WI38 (cell line): ENCODE results near the gene ZNF474.

ENCODE experiments used
- H3K4me3 ChIP-seq: 2 replicates; pipeline ENCODE4 v1.5.1; 2011; ENCODE audit warnings: low read depth, mild to moderate bottlenecking, control low read depth, low read length
- TF ChIP-seq, protein P1 (sequence below): IDR thresholded peaks from 2 replicates; pipeline ENCODE4 v1.5.1; 2012; ENCODE audit warnings: low read depth, mild to moderate bottlenecking, control low read depth, low read length

Gene ZNF474

DNA sequence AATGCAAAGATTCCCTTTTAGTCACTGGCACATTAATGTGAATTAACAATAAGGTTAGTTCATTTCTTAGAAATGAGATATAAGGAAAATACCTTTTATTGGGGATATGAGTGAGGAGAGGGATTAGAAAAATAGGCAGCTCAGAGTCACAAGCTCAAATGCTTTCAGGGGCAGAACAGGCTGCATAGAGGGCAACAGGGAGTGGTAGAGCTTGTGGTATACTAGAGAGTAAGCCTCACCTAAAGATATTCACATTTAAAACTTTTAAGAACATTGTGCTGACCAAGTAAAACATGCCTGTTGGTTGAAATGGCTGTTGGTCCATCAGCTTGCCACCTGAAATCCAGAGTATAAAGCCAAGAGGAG is 34.7 kb downstream of the ZNF474 start:
- no peak overlapping the region for H3K4me3 ChIP-seq
- TF ChIP-seq, protein P1, sequence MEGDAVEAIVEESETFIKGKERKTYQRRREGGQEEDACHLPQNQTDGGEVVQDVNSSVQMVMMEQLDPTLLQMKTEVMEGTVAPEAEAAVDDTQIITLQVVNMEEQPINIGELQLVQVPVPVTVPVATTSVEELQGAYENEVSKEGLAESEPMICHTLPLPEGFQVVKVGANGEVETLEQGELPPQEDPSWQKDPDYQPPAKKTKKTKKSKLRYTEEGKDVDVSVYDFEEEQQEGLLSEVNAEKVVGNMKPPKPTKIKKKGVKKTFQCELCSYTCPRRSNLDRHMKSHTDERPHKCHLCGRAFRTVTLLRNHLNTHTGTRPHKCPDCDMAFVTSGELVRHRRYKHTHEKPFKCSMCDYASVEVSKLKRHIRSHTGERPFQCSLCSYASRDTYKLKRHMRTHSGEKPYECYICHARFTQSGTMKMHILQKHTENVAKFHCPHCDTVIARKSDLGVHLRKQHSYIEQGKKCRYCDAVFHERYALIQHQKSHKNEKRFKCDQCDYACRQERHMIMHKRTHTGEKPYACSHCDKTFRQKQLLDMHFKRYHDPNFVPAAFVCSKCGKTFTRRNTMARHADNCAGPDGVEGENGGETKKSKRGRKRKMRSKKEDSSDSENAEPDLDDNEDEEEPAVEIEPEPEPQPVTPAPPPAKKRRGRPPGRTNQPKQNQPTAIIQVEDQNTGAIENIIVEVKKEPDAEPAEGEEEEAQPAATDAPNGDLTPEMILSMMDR = no peak

DNA sequence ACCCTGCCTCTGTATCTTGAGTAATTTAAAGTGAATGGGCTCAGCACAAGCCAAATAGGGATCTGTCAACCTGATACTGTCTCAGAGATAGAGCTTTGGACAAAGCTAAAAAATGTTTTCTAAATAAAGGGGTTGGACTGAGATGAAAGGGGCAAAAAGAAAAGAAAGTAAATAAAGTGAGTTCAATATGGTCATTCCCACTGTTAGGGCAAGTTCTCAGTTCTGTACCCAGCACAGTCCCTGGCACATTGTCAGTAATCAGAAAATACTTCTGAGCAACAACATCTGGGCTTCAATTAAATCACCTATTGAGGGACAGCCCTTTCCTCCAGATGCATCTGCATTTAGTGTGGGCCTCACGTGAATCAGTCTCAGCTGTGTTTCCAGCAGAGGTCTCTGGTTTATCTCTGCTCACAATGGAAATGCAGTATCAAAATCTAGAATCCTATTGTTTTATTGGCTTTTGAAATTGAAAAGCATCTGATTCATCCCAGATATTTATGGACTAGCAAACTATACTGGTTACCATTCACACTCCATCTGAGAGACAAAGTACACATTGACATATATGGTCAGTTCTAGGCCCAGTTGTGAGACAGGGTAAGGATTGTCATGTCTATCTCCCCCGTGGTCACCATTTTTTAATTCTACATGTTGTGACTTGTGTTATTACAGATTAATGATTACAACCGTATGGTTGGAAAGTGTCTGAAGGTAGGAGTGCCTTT is 35.6 kb downstream of the ZNF474 start:
- TF ChIP-seq, protein P1 = no peak
- no peak overlapping the region for H3K4me3 ChIP-seq

DNA sequence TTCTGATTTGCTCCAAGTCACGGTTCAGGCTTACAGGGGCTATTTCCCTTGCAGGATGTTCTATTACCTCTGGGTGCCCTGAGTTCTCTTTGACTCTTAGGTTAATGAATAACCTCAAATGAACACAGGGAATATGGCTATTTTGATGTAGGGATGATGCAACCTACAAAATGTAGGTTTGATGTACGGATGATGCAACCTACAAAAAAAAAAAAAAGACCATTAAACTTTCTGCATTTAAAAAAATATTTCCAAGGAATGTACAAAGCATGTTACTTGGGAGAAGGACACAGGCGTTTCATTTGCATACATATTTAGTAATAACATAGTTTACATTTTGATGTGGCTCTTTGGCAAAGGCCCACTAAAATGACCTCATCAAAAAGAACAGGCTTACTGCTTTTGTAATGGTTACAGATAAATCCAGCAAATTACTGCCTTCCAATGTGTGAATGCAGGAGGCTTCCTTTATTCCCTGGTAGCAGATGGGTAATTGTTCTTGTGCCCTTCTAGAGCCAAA is 36.3 kb downstream of the ZNF474 start:
- TF ChIP-seq, protein P1 = no peak
- H3K4me3 ChIP-seq = no peak overlapping the region

DNA sequence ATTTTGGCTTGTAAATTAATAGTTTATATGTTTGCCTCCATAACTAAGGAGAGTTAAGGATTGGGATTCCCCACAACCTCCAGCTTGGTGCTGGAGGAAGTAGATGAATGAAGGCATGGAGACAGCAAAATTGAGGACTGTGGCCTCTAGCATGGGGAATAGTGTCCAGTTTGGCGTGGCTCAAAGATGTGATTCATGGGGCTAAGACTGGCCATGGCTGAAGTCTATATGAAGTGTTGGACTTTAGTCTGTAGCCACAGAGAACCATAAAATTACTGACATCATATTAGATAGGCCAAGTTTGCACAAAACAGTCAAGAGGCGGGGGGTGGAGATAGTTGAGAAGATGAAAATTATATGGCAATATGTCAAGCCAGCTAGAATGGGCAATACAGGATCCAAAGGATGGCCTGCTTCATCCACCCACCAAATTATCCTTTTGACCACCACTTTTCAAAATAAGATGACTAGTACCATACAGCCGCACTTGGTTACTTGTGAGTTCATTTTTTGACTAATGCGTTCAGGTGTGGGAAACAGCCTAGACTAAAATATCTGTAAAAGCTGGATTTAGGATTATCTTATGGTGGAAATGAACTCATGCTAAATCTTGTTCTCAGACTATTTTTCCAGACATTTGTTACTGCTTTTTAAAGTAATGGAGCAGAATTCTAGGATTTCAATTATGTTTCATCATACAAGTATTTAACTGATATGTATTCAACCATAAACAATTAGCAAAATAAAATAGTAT is 40.2 kb downstream of the ZNF474 start:
- TF ChIP-seq, protein P1 = no peak
- no peak overlapping the region for H3K4me3 ChIP-seq

DNA sequence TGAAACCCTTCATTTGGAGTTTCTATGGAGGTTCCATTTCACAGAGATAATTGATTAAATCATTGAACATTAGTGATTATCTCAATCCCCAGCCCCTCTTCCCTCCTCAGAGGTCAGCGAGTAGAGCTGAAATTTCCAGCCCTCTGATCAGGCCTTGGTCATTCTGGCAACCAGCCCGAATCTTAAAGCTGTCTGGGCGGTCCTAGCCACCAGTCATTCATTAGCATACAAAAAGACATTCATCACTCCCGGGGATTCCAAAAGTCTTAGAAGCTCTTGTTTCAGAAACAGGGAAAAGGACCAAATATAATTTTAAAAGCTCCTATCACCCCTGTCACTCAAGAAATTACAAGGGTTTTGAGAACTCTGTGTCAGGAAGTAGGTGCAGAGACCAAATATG is 41.3 kb downstream of the ZNF474 start:
- TF ChIP-seq, protein P1 = no peak
- no peak overlapping the region for H3K4me3 ChIP-seq

DNA sequence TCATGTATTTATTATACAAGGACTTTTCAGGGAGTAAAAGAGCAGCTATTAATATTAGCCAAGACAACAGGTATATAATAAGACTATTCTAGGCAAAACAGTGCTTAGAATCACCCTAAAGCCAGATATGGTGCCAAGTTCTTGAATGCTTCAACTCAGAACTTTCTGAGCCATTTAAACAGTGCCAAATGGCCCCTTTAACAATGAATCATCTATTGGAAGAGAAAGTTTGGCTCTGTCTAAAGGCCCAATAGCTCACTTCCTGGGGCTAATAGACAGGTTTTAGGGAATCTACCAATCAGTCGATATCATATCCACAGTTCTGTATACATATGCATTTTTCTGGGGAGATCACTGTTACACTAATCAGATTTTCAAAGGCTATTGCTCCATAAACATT is 42.9 kb downstream of the ZNF474 start:
- H3K4me3 ChIP-seq = no peak overlapping the region
- TF ChIP-seq, protein P1 = no peak
